HEK293 (cell line): ENCODE measurements around the gene EPB41L2.

ENCODE experiments used
- CTCF ChIA-PET: fragments of 350-600 bp; formaldehyde crosslinking; extraction: SDS; loops from one replicate; lab custom pipeline; 2021; ENCODE audit warnings: antibody characterized with exemption; lab: Yijun Ruan, JAX
- POLR2A ChIA-PET: fragments of 300-600 bp; formaldehyde crosslinking; extraction: SDS; loops from one replicate; lab custom pipeline; 2020; ENCODE audit warnings: antibody characterized with exemption, inconsistent platforms; lab: Yijun Ruan, JAX
- H3K27ac ChIP-seq: fragments of 200-500 bp; sonication (Bioruptor generic); 2 replicates; pipeline ENCODE4 v1.5.1; 2014; ENCODE audit warnings: low read depth, low read length, control low read depth, inconsistent platforms; ENCODE audit errors: extremely low read depth
- H3K36me3 ChIP-seq, 2 experiments: fragments of 200-500 bp in 1 of 2; sonication (Bioruptor generic) in 1 of 2; 1 replicate in 1 of 2; 2 replicates in 1 of 2; pipeline ENCODE4 v1.5.1; 2014 to 2017; ENCODE audit warnings: inconsistent platforms in 2 of 2, low read length in 2 of 2; ENCODE audit not compliant: control insufficient read depth in 2 of 2, insufficient read depth in 1 of 2
- H3K4me1 ChIP-seq: fragments of 200-500 bp; sonication (Bioruptor generic); 2 replicates; pipeline ENCODE4 v1.5.1; 2014; ENCODE audit warnings: mild to moderate bottlenecking, low read length, inconsistent platforms; ENCODE audit not compliant: control insufficient read depth, insufficient read depth
- H3K4me3 ChIP-seq: 2 replicates; pipeline ENCODE4 v1.5.1; 2011; ENCODE audit warnings: low read depth, mild to moderate bottlenecking, control low read depth, low read length, moderate library complexity
- H3K9me3 ChIP-seq: fragments of 200-500 bp; sonication (Bioruptor generic); 2 replicates; pipeline ENCODE4 v1.5.1; 2014; ENCODE audit warnings: low read depth, low read length, inconsistent platforms; ENCODE audit not compliant: control insufficient read depth, insufficient read depth
- AEBP2 ChIP-seq: fragments of 450-650 bp; formaldehyde crosslinking; IDR thresholded peaks from 2 replicates; pipeline ENCODE4 v1.5.1; 2016; ENCODE audit warnings: missing biosample characterization, missing genetic modification characterization, borderline replicate concordance
- BCL11B ChIP-seq: fragments of 450-650 bp; formaldehyde crosslinking; IDR thresholded peaks from 2 replicates; pipeline ENCODE4 v1.5.1; 2016; ENCODE audit warnings: low read depth, missing biosample characterization, missing genetic modification characterization
- EGR2 ChIP-seq: fragments of 450-650 bp; formaldehyde crosslinking; IDR thresholded peaks from 2 replicates; pipeline ENCODE4 v1.5.1; 2016; ENCODE audit warnings: low read depth, missing biosample characterization, missing genetic modification characterization
- MZF1 ChIP-seq: fragments of 450-650 bp; formaldehyde crosslinking; IDR thresholded peaks from 2 replicates; pipeline ENCODE4 v1.5.1; 2017; ENCODE audit warnings: missing biosample characterization, missing genetic modification characterization, borderline replicate concordance
- PRDM1 ChIP-seq: fragments of 450-650 bp; formaldehyde crosslinking; IDR thresholded peaks from 2 replicates; pipeline ENCODE4; 2016; ENCODE audit warnings: missing biosample characterization, missing genetic modification characterization
- TCF7L2 ChIP-seq: IDR thresholded peaks from 2 replicates; pipeline ENCODE4 v1.6.1; 2011; ENCODE audit warnings: low read depth, mild to moderate bottlenecking, inconsistent platforms, low read length, moderate library complexity, borderline replicate concordance
- YY2 ChIP-seq: fragments of 450-650 bp; formaldehyde crosslinking; IDR thresholded peaks from 2 replicates; pipeline ENCODE4 v1.5.1; 2016; ENCODE audit warnings: missing biosample characterization, missing genetic modification characterization
- ZBTB20 ChIP-seq: fragments of 450-650 bp; formaldehyde crosslinking; IDR thresholded peaks from 2 replicates; pipeline ENCODE4 v1.5.1; 2016; ENCODE audit warnings: missing biosample characterization, missing genetic modification characterization
- ZBTB21 ChIP-seq: fragments of 450-650 bp; formaldehyde crosslinking; IDR thresholded peaks from 2 replicates; pipeline ENCODE4 v1.5.1; 2017; ENCODE audit warnings: missing biosample characterization, missing genetic modification characterization
- ZBTB48 ChIP-seq: fragments of 450-650 bp; formaldehyde crosslinking; IDR thresholded peaks from 2 replicates; pipeline ENCODE4 v1.5.1; 2016; ENCODE audit warnings: missing biosample characterization, missing genetic modification characterization
- ZNF114 ChIP-seq: fragments of 450-650 bp; formaldehyde crosslinking; IDR thresholded peaks from 2 replicates; pipeline ENCODE4 v1.5.0; 2017; ENCODE audit warnings: missing biosample characterization, missing genetic modification characterization
- ZNF140 ChIP-seq: fragments of 450-650 bp; formaldehyde crosslinking; IDR thresholded peaks from 2 replicates; pipeline ENCODE4 v1.5.1; 2016; ENCODE audit warnings: missing biosample characterization, missing genetic modification characterization
- ZNF266 ChIP-seq: fragments of 450-650 bp; formaldehyde crosslinking; IDR thresholded peaks from 2 replicates; pipeline ENCODE4 v1.5.1; 2016; ENCODE audit warnings: missing biosample characterization, missing genetic modification characterization, low read depth
- ZNF280C ChIP-seq: fragments of 450-650 bp; formaldehyde crosslinking; IDR thresholded peaks from 2 replicates; pipeline ENCODE4 v1.5.1; 2016; ENCODE audit warnings: missing biosample characterization, missing genetic modification characterization
- ZNF335 ChIP-seq: fragments of 450-650 bp; formaldehyde crosslinking; conservative IDR thresholded peaks from 2 replicates; pipeline ENCODE4 v1.5.1; 2016; ENCODE audit warnings: missing biosample characterization, missing genetic modification characterization
- ZNF341 ChIP-seq: fragments of 450-650 bp; formaldehyde crosslinking; IDR thresholded peaks from 2 replicates; pipeline ENCODE4; 2016; ENCODE audit warnings: low read depth, missing biosample characterization, missing genetic modification characterization
- ZNF626 ChIP-seq: fragments of 450-650 bp; sonication (Bioruptor Pico); formaldehyde crosslinking; IDR thresholded peaks from 2 replicates; pipeline ENCODE4 v1.5.1; 2018; ENCODE audit warnings: missing biosample characterization, missing genetic modification characterization, inconsistent platforms
- ZNF768 ChIP-seq: fragments of 450-650 bp; formaldehyde crosslinking; IDR thresholded peaks from 2 replicates; pipeline ENCODE4 v1.5.1; 2018; ENCODE audit warnings: missing biosample characterization, mild to moderate bottlenecking, missing genetic modification characterization
- ZNF843 ChIP-seq: fragments of 450-650 bp; formaldehyde crosslinking; IDR thresholded peaks from 2 replicates; pipeline ENCODE4 v1.5.1; 2016; ENCODE audit warnings: missing biosample characterization, missing genetic modification characterization
- TF ChIP-seq, protein P1 (sequence below): fragments of 450-650 bp; formaldehyde crosslinking; optimal IDR thresholded peaks from 2 replicates; pipeline ENCODE3; 2016; ENCODE audit warnings: missing biosample characterization, mild to moderate bottlenecking, missing genetic modification characterization
- TF ChIP-seq, protein P2 (sequence below): fragments of 450-650 bp; formaldehyde crosslinking; IDR thresholded peaks from 2 replicates; pipeline ENCODE4 v1.5.1; 2016; ENCODE audit warnings: missing biosample characterization, missing genetic modification characterization, low read depth
- TF ChIP-seq, protein P3 (sequence below): fragments of 450-650 bp; formaldehyde crosslinking; IDR thresholded peaks from 2 replicates; pipeline ENCODE4 v1.5.1; 2017; ENCODE audit warnings: missing biosample characterization, mild to moderate bottlenecking, missing genetic modification characterization, moderate library complexity

EPB41L2 gene

GRCh38 chr6:131048459-131048858 is 14.6 kb downstream of the EPB41L2 start:
- H3K4me3 ChIP-seq = no peak overlapping the region
- POLR2A ChIA-PET = no interaction called here

DNA sequence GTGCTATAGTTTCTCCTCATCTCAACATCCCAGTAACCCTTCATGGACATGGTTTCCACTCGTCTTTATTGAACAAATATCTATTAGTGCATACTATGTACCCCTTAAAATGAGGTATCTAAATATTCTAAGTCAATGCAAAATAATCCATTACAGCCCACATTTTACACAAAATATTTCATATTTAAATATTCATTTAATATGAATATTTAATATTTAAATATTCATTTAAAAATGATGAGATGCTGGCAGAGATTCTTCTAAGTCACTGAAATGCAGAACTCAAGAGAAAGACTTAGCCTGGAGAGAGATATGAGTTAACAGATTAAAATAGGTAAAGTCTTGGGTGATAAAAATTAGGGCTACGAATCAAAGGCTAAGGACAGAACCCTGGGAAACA is 17.9 kb downstream of the EPB41L2 start:
- Histone ChIP-seq H3K4me3 (no peak overlapping the region), H3K9me3 (no peaks in the 10 kb centered on the region), H3K27ac (no peak overlapping the region), H3K4me1 (peaks cover 29% of the 10 kb centered on the region), H3K36me3 (0 out of 3 replicates have a peak, but pooled peaks cover 0 to 3% of the 10 kb centered on the region in 2 experiments)
- TF ChIP-seq MZF1 (tag by site-specific recombination) = no peak
- no peak for TF ChIP-seq ZNF140 (tag by site-specific recombination)
- TF ChIP-seq ZNF114 (tag by site-specific recombination) = no peak
- TF ChIP-seq ZNF626 (tag by site-specific recombination) = no peak
- TF ChIP-seq, protein P1, sequence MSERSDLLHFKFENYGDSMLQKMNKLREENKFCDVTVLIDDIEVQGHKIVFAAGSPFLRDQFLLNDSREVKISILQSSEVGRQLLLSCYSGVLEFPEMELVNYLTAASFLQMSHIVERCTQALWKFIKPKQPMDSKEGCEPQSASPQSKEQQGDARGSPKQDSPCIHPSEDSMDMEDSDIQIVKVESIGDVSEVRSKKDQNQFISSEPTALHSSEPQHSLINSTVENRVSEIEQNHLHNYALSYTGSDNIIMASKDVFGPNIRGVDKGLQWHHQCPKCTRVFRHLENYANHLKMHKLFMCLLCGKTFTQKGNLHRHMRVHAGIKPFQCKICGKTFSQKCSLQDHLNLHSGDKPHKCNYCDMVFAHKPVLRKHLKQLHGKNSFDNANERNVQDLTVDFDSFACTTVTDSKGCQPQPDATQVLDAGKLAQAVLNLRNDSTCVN (tag by site-specific recombination) = no peak
- TF ChIP-seq PRDM1 (tag by site-specific recombination) = no peak
- TF ChIP-seq BCL11B (tag by site-specific recombination) = no peak
- TF ChIP-seq, protein P2, sequence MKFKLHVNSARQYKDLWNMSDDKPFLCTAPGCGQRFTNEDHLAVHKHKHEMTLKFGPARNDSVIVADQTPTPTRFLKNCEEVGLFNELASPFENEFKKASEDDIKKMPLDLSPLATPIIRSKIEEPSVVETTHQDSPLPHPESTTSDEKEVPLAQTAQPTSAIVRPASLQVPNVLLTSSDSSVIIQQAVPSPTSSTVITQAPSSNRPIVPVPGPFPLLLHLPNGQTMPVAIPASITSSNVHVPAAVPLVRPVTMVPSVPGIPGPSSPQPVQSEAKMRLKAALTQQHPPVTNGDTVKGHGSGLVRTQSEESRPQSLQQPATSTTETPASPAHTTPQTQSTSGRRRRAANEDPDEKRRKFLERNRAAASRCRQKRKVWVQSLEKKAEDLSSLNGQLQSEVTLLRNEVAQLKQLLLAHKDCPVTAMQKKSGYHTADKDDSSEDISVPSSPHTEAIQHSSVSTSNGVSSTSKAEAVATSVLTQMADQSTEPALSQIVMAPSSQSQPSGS (tag by site-specific recombination) = no peak
- TF ChIP-seq ZBTB20 (tag by site-specific recombination) = no peak
- no peak for TF ChIP-seq ZNF843
- TF ChIP-seq ZBTB48 (tag by site-specific recombination) = no peak
- no peak for TF ChIP-seq EGR2 (tag by site-specific recombination)
- no peak for TF ChIP-seq ZNF266 (tag by site-specific recombination)
- no peak for TF ChIP-seq YY2
- TF ChIP-seq ZNF768 (tag by site-specific recombination) = no peak
- no peak for TF ChIP-seq ZNF341 (tag by site-specific recombination)
- ChIA-PET CTCF (no interaction called here), POLR2A (no interaction called here)

More at GRCh38 chr6:131048459-131048858, 14.6 kb downstream of the EPB41L2 start:
- CTCF ChIA-PET = interaction anchor here (1.5 kb wide), 1 partner anchor 17 kb away, joined by 4 read pairs; no protein-coding TSS in a partner anchor
- TF ChIP-seq ZNF335 = no peak
- TF ChIP-seq, protein P3, sequence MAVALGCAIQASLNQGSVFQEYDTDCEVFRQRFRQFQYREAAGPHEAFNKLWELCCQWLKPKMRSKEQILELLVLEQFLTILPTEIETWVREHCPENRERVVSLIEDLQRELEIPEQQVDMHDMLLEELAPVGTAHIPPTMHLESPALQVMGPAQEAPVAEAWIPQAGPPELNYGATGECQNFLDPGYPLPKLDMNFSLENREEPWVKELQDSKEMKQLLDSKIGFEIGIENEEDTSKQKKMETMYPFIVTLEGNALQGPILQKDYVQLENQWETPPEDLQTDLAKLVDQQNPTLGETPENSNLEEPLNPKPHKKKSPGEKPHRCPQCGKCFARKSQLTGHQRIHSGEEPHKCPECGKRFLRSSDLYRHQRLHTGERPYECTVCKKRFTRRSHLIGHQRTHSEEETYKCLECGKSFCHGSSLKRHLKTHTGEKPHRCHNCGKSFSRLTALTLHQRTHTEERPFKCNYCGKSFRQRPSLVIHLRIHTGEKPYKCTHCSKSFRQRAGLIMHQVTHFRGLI (tag by site-specific recombination) = no peak
- no peak for TF ChIP-seq TCF7L2
- no peak for TF ChIP-seq ZBTB21
- TF ChIP-seq AEBP2 (tag by site-specific recombination) = no peak
- no peak for TF ChIP-seq ZNF280C (tag by site-specific recombination)
- TF ChIP-seq, all 188 proteins: peak for 0
- H3K4me1 ChIP-seq = peaks cover 8% of the 10 kb centered on the region
- no peaks in the 10 kb centered on the region for H3K9me3 ChIP-seq
- H3K36me3 ChIP-seq = peaks cover 0 to 1% of the 10 kb centered on the region in 2 experiments; a peak in 2 of 3 replicates
- no peak overlapping the region for H3K27ac ChIP-seq
